GM21390 (cell line): ENCODE data around the gene RALA.
"Not testable (repeated sequence)": the region's sequence is repeated elsewhere in the genome, so short reads cannot be mapped to it uniquely, and the experiment has no call there.

Source experiments
- ATAC-seq: cut with Tn5 transposase; IDR thresholded peaks from one replicate; pipeline ENCODE4 v1.9.1; 2021; ENCODE audit not compliant: unreplicated experiment

The RALA gene

GRCh38 chr7:39644170-39644569, 20.8 kb downstream of the RALA start:
- ATAC-seq: no peak

- no peak for ATAC-seq
Observed at GRCh38 chr7:39645482-39646407, 22.4 kb downstream of the RALA start.

DNA sequence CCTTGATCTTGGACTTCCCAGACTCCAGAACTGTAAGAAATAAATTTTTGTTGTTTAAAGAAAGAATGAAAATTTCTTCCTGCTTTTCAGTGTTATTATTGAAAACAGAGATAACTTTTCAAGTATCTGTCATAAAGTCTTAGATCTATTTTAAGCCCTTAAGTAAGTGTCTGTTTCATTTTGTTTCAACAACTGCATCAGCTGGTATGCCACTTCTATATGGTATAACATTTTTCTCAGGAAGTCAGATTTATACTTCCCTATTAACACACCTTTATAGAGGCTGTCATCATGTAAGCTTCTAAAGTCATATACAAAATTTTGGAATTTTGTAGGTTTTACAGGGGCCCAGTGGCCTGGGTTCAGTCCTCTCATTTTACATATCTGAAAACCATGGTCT, 24.4 kb downstream of the RALA start:
- no peak for ATAC-seq

DNA sequence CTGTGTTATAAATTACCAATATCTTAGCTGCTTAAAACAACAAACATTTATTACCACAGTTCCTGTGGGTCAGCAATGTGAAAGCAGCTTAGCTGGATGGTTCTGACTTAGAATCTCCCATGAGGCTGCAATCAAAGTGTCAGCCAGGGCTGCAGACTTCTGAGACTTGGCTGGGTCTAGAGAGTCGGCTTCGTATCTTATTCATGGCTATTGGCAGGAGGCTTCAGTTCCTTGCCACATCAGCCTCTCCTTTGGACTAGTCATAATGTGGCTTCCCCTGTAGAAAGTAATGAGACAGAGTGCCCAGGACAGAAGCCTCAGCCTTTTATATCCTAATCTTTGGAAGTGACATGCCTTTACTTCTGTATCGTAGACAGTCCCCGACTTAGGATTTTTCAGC, 27.3 kb downstream of the RALA start:
- no peak for ATAC-seq

DNA sequence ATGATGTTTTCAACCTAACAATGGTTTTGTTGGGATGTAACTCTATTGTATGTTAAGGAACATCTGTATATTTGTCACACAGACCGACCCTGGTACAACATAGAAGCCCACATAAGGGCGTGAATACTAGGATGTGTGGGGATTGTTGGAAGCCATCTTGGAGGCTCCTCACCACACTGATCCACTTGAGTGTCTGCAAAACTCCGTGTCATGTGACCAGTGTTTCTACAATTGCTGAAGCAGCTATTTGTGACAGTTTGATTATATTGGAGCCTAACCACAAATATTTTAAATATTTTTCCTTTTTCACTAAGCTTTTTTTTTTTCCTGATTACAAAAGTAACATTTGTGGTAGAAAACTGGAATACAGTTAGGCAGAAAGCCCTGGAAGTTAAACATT, 27.9 kb downstream of the RALA start:
- no peak for ATAC-seq

GRCh38 chr7:39656415-39656814, 33.0 kb downstream of the RALA start:
- ATAC-seq: no peak

DNA sequence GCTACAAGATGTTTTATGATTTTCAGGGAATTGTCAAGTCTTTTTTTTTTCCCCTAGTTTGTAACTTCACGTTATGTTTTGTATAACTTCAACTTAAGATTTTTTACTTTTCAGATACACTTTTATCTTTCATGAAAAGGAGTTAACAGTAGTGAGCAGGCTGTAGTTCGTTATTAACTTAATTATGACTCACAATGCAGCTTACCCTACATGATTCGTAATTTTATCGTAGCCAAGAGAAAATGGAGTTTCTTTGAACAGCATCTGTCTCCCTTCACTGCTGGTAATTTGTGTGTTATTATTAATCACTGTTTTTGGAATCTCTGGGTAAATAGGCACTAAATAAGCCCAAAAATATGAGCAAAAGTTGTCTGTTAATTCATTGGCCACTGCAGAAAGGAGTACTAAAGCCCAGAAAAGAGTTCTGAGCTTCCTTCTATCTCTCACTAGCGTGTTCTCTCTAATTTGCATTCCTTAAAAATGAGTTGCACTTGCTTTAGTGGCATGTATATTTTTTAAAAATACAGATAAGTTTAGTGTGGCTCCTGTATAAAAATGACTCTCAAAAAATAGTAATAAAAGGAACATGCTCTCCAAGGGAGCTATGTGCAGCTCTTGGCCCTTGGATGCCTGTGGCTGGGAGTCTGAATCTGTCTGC, 36.1 kb downstream of the RALA start:
- no peak for ATAC-seq

GRCh38 chr7:39661960-39662359, 38.6 kb downstream of the RALA start:
- no peak for ATAC-seq

DNA sequence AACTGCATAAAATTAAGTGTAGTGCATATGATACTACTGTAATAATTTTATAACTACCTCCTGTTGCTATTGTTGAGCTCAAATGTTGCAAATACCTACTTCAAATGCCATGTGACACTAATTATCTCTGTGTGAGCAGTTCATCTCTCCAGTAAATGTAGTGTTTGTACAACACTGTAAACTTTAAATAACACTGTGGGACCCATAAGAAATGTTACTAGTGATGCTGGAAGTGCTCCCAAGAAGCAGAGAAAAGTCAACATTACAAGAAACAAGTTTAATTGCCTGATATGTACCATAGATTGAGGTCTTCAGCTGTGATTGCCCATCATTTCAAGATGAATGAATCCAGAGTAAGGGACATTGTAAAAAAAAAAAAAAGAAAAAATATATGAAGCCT, 39.9 kb downstream of the RALA start:
- ATAC-seq: no peak

DNA sequence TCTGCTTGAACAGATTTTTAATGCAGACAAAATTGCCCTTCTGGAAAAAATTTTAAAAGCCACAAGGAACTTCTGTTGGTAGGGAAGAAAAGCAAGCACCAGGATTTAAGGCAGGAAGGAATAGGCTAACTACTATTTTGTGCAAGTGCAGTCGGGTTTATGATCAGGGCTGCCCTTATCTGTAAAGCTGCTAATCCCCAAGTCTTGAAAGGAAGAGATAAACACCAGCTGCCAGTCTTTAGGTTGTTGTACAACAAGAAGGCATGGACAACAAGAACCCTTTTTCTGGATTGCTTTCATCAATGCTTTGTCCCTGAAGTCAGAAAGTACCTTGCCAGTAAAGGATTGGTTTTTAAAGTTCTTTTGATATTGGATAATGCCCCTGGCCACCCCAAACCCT, 40.7 kb downstream of the RALA start:
- no peak for ATAC-seq

GRCh38 chr7:39664585-39664984, 41.2 kb downstream of the RALA start:
- ATAC-seq: no peak

DNA sequence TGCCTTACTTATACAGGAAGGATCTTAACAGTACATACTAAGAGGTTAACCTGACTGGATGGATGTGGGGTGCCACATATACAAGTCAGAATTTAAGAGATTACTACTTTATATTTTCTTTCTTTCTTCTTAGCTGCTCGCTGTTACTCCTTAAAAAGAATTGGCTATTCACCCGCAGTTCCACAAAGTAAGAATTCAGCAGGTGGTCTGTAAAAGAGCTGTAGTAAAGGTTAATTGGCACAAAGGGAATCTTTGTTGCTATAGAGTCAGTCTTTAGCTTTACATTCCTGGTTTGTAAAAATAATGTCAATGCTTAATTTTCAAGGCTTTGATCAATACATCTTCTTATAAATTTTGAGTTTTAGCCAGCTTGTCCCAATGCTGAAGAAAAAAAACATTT, 43.2 kb downstream of the RALA start:
- ATAC-seq: no peak

- ATAC-seq: no peak
Observed at GRCh38 chr7:39667341-39667923, 44.1 kb downstream of the RALA start.

DNA sequence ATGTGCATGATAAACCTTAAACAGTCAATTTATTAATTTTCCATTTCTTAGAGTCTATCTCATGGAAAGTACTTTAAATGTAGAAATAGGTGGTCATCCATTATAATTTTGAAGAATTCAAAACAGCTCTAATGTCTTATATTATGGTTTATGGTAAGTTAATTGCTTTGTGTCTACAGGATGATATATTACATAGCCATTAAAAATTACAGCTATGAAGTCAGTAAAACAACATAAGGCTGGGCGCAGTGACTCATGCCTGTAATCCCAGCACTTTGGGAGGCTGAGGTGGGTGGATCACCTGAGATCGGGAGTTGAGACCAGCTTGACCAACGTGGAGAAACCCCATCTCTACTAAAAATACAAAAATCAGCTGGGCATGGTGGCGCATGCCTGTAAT, 44.9 kb downstream of the RALA start:
- ATAC-seq: not testable (repeated sequence)

GRCh38 chr7:39670052-39670451, 46.7 kb downstream of the RALA start:
- ATAC-seq: no peak

DNA sequence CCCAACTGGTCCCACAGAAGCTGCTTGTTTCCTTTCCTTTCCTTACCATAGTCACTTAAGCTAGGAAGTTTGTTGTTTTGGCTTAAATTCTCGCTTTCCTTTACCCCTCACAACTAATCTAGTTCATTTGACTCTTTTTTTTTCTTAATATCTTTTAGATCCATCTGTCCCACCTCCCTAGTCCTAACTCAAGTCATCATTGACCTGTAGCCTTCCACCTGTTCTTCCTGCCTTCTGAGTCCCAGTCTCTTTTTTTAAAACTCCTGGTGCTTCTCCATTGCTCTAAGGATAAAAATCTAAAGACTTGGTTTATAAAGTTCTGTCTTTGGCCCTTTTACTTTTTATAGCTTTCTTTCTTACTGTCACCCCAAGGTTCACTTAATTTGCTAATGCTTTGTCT, 47.6 kb downstream of the RALA start:
- ATAC-seq: no peak

DNA sequence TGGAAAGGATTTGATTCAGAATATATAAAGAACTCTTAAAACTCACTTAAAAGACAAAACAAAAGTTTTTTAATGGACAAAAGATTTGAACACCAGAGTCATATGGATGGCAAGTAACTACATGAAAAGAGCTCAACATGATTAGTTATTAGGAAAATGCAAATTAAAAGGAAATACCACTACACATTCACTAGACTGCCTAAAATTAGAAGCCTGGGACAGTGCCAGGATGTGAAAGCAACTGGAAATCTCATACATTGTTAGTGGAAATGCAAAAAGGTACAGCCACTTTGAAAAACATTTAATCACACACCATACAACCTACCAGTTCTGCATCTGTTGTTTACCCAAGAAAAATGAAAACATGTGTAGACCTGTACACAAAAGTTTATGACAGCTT, 48.8 kb downstream of the RALA start:
- no peak for ATAC-seq

- ATAC-seq: no peak
Observed at GRCh38 chr7:39673868-39674267, 50.5 kb downstream of the RALA start.

DNA sequence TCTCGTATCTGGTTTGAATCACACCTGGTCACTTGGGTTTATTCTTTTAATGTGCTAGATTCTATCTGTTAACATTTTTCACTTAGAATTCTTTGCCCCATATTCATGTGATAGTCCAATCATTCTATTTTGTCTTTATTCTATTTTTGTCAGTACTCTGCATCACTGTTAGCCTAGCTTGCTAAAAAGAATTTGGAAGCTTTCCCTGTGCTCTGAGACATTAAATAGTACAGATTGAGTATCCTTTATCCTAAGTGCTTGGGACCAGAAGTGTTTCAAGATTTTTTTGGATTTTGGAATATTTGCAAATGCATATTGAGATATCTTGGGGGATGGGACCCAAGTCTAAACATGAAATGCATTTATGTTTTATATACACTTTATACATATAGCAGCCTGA, 51.0 kb downstream of the RALA start:
- no peak for ATAC-seq

- ATAC-seq: no peak
Observed at GRCh38 chr7:39676346-39676745, 53.0 kb downstream of the RALA start.

DNA sequence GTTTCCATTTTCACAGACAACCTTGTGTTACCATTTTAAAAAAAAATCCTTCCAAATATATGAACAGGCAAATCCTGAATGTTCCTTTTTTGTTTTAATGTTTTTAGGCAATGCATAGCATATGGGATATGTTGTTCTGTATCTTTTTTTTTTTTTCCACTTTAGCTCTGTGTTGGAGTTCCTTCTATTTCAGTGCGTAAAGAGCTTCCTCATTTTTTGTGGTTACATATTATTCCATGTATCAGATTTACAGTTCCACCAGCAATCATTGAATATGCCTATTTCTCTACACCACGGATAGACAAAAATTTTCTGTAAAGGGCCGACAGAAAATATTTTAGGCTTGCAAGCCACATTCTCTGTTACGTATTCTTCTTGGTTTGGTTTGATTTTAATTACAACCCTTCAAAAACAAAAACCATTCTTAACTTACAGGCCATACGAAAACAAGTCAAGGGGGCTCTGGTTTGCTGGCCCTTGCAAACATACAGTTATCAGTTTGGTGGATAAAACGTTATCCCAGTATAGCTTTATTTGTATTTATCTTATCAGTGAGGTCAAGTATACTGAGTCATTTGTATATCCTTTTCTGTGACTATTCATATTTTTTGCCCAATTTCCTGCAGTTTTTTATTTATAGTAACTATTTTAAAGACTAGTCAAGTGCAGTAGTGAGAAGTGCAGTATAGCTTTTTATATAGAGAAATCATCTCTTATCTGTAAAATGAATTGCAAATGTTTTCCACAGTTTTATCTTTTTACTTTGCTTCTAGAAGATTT, 55.7 kb downstream of the RALA start:
- ATAC-seq: no peak
